ENCODE measurements around the gene MYBBP1A.
"Not testable (repeated sequence)": the region's sequence is repeated elsewhere in the genome, so short reads cannot be mapped to it uniquely, and the experiment has no call there.

DNA sequence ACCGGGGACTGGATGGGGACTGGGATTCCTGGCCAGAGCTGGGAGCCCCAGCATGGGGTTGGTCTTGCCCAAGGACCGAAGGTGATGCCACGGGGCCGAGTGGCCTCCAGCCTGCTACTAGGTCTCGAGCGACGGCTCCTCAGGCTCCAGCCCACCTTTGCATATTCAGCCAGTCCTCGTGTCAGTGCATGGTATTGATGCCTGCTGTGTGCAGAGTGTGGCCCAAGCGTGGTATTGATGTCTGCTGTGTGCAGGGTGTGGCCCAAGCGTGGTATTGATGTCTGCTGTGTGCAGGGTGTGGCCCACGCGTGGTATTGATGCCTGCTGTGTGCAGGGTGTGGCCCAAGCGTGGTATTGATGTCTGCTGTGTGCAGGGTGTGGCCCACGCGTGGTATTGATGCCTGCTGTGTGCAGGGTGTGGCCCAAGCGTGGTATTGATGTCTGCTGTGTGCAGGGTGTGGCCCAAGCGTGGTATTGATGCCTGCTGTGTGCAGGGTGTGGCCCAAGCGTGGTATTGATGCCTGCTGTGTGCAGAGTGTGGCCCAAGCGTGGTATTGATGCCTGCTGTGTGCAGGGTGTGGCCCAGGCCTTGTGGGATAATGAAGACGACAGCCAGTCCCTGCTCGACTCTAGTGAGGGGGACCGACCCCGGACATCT lies 40.6 kb upstream of the MYBBP1A start:
- TF ChIP-seq, protein P1, sequence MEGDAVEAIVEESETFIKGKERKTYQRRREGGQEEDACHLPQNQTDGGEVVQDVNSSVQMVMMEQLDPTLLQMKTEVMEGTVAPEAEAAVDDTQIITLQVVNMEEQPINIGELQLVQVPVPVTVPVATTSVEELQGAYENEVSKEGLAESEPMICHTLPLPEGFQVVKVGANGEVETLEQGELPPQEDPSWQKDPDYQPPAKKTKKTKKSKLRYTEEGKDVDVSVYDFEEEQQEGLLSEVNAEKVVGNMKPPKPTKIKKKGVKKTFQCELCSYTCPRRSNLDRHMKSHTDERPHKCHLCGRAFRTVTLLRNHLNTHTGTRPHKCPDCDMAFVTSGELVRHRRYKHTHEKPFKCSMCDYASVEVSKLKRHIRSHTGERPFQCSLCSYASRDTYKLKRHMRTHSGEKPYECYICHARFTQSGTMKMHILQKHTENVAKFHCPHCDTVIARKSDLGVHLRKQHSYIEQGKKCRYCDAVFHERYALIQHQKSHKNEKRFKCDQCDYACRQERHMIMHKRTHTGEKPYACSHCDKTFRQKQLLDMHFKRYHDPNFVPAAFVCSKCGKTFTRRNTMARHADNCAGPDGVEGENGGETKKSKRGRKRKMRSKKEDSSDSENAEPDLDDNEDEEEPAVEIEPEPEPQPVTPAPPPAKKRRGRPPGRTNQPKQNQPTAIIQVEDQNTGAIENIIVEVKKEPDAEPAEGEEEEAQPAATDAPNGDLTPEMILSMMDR (IDR thresholded peaks at IDR 0.05), result not testable (repeated sequence)
- not testable (repeated sequence) for TF ChIP-seq POLR2A (IDR thresholded peaks at IDR 0.05)
